ENCODE data around the gene ZNF346.

GRCh38 chr5:177100714-177101121 is 78.2 kb downstream of the ZNF346 start:
- peak in 2 of 3 donors; percentile 8 to 49 for TF ChIP-seq POLR2AphosphoS5 (IDR thresholded peaks at IDR 0.05)
- no peak for TF ChIP-seq CTCF (IDR thresholded peaks at IDR 0.05 in 8 of 11, conservative IDR thresholded peaks at IDR 0.05 in 3 of 11)

Data from spleen (tissue), 7 donors.